GM18508 (cell line): ENCODE results near the gene DEK.
"Not testable (repeated sequence)": the region's sequence is repeated elsewhere in the genome, so short reads cannot be mapped to it uniquely, and the experiment has no call there.

Experiments
- ATAC-seq: cut with Tn5 transposase; IDR thresholded peaks from one replicate; pipeline ENCODE4 v1.9.1; 2021; ENCODE audit warnings: moderate number of reproducible peaks; ENCODE audit not compliant: insufficient read depth, unreplicated experiment

DEK gene

GRCh38 chr6:18209539-18210197, 54.7 kb downstream of the DEK start:
- ATAC-seq, result no peak

DNA sequence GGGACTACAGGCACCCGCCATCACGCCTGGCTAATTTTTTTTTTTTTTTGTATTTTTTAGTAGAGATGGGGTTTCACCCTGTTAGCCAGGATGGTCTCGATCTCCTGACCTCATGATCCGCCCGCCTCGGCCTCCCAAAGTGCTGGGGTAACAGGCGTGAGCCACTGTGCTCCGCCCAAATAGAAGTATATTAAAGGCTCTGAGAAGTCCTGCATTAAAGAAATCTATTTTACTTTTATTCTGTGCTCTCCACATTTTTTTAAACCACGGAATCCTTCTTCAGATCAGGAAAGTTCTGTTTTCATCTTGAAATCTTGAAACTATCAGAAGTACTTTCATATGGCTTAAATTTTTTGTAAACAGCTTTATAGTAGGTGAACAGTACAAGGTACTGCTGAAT, 55.6 kb downstream of the DEK start:
- not testable (repeated sequence) for ATAC-seq

DNA sequence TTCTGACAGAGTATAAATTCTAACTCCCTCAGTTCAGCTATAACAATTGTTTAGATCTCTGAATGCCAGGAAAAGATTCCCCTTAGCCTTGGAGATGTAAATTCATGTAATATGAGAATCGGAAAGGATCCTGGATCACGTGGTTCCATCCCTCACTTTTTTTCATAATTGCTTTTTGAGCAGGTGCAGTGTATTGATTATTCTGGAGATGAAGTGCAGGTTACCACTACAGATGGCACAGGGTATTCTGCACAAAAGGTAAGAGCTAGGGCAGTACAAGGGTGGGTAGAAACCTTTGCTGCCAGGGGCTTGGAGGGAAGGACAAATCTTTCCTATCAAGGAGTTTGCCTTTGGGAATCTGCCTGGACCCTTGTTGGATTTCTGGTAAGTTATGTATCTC, 56.4 kb downstream of the DEK start:
- ATAC-seq, result no peak

- no peak for ATAC-seq
Measured at GRCh38 chr6:18207438-18207837, 56.9 kb downstream of the DEK start.

DNA sequence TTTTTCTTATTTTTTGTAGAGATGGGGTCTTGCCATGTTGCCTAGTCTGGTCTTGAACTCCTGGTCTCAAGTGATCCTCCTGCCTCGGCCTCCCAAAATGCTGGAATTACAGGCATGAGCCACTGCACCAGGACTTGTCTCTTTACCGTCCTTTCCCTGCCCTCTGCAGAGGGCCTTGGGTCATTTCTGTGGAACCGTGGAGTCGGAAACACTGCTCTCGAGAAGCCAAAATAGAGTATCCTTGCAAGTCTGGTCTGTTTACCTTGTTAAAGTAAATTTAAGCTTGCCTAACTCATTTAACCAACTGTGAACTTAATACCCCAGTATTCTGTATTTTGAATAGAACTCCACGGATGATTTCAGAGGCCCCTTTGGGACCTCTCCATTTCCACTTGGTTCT, 57.7 kb downstream of the DEK start:
- ATAC-seq, result no peak

- ATAC-seq, result no peak
Measured at GRCh38 chr6:18204691-18205090, 59.6 kb downstream of the DEK start.

- no peak for ATAC-seq
Measured at GRCh38 chr6:18203786-18204185, 60.5 kb downstream of the DEK start.

GRCh38 chr6:18192026-18192425, 72.3 kb downstream of the DEK start:
- no peak for ATAC-seq

- no peak for ATAC-seq
Measured at GRCh38 chr6:18189196-18189595, 75.1 kb downstream of the DEK start.

GRCh38 chr6:18187701-18188100, 76.6 kb downstream of the DEK start:
- no peak for ATAC-seq

- no peak for ATAC-seq
Measured at GRCh38 chr6:18186540-18187250, 77.6 kb downstream of the DEK start.

DNA sequence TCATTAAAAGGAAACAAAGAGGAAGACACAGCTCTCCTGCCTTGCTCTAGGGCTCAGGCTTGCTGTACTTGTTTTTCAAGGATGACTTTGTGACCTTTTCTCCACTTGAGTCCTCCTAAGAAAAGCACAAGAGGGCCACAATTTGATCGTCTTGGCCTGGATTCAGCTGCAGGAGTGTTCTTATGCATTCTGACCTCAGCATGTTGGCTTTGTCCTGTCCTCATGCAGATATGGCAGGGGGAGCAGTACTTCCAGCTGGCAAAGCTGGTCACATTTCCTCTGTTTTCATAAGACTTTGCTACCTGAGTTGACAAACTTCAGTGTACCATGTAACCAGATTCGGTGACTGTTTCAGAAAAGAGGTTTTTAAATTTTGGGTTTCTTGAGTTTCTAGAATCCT, 78.3 kb downstream of the DEK start:
- no peak for ATAC-seq

GRCh38 chr6:18185624-18186023, 78.7 kb downstream of the DEK start:
- no peak for ATAC-seq

- no peak for ATAC-seq
Measured at GRCh38 chr6:18183766-18184165, 80.6 kb downstream of the DEK start.

GRCh38 chr6:18182568-18182967, 81.8 kb downstream of the DEK start:
- no peak for ATAC-seq

GRCh38 chr6:18179770-18180356, 84.5 kb downstream of the DEK start:
- ATAC-seq, result no peak

GRCh38 chr6:18178960-18179615, 85.2 kb downstream of the DEK start:
- ATAC-seq, result no peak

DNA sequence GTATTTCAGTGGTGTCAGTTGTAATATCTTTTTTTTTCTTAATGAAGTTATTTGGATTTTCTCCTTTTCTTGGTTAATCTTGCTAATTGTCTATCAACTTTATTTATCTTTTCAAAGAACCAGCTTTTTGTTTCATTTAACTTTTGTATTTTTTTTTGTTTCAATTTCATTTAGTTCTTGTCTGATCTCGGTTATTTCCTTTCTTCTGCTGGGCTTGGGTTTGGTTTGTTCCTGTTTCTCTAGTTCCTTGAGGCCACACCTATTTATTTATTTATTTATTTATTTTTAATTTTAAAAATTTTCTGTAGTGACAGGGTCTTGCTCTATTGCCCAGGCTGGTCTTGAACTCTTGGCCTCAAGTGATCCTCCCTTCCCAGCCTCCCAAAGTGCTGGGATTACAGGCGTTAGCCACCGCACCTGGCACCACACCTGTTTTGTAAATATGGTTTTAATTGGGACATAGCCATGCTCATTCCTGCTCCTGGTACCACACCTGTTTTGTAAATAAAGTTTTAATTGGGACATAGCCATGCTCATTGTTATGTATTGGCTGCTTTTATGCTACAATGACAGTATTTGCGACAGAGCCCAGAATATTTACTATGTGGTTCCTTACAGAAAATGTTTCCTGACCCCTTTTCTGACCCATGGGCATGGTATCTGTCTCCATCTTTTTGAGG, 86.9 kb downstream of the DEK start:
- ATAC-seq, result no peak

DNA sequence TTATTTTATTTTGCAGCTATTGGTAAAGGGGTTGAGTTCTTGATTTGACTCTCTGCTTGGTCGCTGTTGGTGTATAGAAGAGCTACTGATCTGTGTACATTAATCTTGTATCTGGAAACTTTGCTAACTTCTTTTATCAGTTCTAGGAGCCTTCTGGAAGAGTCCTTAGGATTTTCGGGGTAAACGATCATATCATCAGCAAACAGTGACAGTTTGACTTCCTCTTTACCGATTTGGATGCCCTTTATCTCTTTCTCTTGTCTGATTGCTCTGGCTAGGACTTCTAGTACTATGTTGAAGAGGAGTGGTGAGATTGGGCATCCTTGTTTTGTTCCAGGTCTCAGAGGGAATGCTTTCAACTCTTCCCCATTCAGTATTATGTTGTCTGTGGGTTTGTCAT, 88.1 kb downstream of the DEK start:
- not testable (repeated sequence) for ATAC-seq
